ENCODE results near the gene GMEB2.
"Not testable (repeated sequence)": the region's sequence is repeated elsewhere in the genome, so short reads cannot be mapped to it uniquely, and the experiment has no call there.

GMEB2 gene

DNA sequence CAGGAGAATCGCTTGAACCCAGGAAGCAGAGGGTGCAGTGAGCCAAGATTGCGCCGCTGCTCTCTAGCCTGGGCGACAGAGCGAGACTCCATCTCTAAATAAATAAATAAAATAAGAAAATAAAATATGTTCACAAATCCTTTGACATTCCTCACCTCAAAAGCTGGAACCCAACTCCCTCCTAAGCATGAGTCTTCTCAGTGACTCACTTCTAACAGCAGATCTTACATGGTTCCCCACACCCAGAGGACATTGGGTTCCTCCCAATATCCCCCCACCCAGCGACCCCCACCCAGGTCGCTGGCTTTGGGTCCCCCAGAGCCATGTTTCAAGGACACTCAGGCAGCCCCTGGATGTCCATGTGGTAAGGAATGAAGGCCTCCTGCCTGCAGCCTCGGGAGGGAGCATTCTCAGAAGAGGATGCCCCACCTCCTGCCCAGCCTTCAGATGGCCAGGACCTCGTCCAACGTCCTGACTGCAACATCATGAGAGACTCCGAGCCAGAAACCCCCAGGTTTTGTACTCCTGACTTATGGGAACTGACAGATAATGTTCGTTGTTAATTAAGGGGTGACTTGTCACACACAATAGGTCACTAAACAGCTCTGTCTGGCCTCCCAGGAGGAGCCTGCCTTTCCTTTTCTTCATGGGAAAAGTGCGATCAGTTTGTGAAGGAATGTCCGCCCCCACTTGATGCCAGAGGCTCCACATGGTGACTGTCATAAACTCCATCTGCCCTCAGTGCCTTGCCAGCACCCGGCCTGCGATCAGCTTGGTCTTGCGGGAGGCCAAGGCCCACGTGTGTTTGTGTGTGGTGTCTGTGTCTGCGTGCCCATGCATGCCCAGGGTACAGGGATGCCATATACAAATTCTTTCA lies 10.1 kb upstream of the GMEB2 start:
- DNase-seq: no peak

DNA sequence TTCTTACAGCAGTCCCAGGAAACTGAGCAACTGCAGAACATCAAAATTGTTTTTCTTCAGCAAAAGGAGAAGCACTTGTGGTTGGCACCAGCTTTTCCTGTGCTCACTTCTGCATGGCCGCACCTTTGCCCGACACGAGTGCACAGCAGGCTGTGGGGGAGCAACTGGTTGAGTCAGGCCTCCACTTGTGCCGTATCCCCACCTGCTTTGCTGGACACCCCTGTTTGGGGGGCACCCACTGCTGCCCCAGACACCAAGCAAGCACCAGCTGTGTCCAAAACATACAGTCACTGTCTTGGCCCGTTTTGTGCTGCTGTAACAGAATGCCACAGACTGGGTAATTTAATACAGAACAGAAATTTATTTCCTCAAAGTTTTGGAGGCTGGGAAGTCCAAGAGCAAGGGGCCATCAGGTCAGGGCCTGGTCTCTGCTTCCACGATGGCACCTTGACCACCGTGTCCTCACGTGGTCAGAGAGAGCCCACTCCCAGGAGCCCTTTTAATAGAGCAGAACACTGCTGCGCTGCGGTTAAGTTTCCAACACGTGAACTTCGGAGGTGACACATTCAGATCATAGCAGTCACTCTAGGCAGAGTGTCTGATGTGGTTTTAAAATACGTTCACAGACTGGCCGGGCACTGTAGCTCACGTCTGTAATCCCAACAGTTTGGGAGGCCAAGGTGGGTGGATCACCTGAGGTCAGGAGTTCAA lies 8.7 kb upstream of the GMEB2 start:
- DNase-seq: peak; percentile 82

DNA sequence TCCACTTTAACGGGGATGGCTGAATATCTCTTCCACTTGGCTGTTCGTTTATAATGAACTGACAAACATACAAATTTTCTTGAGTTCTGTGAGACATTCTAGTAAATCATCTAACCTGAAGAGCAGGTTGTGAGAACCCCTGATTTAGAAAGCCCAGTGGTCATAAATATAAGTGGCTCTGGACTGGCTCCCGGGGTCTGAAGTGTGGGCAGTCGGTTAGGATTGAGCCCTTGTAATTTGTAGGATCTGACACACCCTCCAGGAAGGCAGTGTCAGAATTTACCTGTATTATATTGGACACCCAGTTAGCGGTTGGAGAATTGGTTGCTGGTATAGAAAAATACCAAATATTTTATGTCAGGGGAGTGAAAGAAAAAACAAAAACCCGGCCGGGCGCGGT lies 6.8 kb upstream of the GMEB2 start:
- no peak for DNase-seq

DNA sequence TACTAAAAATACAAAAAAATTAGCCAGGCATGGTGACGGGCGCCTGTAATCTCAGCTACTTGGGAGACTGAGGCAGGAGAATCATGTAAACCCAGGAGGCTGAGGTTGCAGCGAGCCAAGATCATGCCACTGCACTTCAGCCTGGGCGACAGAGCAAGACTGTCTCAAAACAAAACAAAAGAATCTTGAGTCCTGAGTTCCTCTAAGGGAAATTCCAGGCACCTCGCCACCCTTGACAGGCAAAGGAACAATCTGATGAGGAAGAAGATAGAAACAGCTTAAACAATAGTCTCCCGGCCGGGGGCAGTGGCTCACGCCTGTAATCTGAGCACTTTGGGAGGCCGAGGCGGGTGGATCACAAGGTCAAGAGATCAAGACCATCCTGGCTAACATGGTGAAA lies 4.5 kb upstream of the GMEB2 start:
- DNase-seq: not testable (repeated sequence)

DNA sequence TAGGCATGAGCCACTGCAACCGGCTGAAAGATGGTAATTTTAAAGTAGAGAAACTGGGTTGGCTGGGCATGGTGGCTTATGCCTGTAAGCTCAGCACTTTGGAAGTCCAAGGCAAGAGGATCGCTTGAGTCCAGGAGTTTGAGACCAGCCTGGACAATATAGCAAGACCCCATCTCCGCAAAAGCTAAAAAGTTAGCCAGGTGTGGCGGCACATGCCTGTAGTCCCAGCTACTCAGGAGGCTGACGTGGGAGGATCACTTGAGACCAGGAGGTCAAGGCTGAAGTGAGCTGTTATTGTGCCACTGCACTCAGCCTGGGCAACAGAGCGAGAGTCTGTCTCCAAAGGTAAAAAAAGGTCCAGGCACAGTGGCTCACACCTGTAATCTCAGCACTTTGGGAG lies 4.1 kb upstream of the GMEB2 start:
- DNase-seq: not testable (repeated sequence)

DNA sequence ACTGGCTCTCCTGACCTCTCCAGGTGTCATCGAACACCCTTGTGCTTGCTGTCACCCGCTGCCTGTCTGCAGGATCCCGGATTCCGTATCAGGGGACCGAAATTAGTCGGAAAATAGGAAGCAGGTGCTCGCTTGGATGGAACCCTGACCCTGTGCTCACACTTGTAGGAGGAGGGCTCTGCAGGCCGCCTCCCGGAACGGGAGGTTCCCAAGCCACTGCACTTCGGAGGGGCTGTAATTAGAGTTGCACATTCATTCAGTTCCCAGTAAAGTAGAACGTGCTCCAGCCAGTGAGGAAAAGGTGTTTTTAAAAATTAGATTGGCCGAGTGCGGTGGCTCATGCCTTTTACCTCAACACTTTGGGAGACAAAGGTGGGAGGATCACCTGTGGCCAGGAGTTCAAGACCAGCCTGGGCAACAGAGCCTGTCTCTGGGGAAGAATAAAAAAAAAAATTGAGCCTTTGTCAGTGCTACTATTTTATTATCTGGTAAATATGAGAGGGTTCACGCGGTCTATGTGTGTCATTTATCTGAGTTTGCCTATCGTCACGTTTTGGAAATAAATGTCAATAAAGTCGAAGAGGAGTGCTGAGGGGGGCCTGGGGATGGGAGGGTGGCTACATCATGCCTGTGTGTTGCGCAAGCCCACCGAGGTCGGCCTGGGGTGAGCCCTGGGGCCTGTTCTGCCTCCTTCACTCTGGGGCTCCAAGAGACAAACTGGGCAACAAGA lies 1.5 kb upstream of the GMEB2 start:
- DNase-seq: peak; percentile 68

DNA sequence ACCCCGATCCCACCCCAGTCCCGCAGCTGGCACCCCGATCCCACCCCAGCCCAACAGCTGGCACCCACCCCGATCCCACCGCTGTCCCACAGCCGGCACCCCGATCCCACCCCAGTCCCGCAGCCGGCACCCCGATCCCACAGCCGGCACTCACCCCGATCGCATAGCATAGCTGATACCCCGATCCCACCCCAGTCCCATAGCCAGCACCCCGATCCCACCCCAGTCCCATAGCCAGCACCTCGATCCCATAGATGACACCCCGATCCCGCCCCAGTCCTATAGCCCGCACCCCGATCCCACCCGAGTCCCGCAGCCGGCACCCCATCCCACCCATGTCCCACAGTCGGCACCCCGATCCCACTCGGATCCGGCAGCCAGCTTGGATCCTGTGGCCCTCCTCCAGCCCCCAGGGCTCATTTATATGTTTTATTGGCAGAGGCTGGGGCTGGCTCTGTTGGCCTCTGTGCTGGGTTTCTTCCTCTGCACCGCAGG lies 897 bp upstream of the GMEB2 start:
- DNase-seq: no peak

DNA sequence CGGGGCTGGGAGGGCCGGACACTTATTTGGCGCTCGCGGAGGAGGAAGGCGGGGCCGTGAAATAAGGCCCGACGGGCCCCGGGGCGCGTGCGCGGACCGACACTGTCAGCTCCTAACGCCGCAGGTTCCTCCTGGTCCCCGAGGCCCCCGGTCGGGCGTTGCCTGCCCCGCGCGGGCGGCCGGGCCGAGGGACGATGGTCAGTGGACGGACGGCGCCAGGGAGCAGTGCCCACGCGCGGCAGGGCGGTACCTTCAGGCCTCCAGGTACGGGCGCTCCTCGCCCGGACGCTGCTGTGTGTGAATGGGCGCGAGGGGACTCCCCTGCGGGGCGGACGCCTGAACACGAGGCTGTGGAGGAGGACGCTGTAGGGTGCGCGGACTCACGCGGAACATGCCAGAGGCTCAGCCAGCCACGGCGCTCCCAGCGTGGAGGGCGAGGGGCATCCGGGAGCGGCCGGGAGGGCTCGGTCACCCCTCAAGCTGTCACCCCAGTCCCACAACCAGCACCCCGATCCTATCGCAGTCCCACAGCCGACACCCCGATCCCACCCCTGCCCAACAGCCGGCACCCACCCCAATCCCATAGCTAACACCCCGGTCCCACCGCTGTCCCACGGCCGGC lies 339 bp upstream of the GMEB2 start:
- peak; percentile 96 for DNase-seq

DNA sequence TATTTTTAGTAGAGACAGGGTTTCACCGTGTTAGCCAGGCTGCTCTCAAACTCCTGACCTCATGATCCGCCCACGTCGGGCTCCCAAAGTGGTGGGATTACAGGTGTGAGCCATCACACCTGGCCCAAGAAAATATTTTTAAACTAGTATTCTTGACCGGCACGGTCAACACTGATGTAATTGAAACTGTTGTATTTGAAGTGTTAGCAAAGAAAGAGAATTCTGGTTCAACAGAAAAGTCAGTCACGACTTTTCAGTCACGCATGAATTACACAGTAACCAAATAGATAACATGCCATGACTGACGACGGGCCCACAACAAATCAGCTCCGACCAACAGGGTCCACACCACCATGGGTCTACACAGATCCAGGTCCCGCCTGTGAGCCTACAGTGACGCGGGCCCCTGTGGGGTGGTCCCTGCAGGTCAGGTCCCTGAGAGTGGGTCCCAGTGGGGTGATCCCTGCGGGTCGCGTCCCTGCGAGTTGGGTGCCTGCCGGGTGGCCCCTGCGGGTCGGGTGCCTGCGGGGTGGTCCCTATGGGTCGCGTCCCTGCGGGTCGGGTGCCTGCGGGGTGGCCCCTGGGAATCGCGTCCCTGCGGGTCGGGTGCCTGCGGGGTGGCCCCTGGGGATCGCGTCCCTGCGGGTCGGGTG lies 1.0 kb downstream of the GMEB2 start:
- peak; percentile 26 for DNase-seq

DNA sequence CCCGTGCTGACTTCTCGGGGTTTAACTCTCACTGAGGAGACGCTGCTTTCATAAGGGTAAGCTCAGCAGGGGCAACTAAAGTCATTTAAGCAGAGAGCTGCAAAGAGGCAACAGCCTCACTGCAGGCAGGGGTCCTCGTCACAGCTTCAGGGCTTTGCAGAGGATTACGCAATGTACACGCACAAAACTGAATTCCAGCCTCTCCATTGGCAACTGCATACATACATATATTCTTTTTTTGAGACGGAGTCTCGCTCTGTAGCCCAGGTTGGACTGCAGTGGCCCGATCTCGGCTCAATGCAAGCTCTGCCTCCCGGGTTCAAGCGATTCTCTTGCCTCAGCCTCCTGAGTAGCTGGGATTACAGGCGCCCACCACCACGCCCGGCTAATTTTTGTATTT lies 2.4 kb downstream of the GMEB2 start:
- no peak for DNase-seq

DNA sequence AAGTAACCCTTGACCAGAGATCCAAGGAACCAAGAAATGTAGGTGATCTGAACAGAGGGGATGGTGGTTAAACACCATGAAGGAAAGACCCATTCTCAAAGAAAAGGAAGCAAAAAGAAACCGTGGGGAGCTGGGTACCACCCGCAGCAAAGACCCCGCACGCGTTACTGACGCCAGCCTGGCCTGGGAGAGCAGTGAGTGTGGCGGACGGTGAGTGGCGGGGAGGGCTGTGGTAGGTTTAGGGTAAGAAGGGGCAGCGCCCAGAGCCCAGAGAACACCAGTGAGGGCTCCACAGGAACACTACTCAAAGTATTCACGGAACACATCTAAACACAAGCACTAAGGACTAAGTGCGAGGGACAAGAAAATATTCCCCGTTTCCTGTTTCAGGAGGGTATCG lies 4.2 kb downstream of the GMEB2 start:
- no peak for DNase-seq

DNA sequence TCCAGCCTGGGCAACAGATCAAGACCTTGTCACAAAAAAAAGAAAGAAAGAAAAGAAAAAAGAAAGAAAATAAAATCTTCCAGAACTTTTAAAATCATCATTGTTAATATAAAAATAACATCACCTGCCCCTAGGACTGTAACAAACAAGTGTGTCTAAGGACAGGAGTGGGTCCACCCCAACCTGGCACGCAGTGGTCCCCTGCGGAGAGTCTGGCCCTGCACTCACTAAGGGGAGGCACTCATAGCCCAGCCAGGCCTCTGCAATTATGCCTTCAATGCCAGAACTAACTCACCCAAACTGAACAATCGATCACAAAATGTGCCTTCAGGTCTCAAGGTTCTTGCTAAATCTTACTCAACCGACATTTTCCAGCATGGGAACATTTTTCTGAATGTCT lies 4.8 kb downstream of the GMEB2 start:
- no peak for DNase-seq

DNA sequence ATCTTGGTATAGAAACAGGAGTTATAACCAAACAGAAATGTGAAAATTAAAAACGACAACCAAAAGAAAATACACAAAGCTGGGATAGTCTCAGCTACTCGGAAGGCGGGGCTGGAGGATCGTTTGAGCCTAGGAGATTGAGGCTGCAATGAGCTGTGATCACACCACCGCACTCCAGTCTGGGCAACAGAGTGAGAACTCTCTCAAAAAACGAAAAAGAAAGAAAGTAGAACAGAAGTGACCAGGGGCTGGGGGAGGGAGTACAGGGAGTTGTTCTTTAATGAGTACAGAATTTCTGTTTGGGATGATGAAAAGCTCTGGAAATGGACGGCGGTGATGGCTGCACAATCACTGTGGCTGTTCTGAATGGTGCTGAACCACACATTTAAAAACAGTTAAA lies 5.9 kb downstream of the GMEB2 start:
- DNase-seq: no peak

DNA sequence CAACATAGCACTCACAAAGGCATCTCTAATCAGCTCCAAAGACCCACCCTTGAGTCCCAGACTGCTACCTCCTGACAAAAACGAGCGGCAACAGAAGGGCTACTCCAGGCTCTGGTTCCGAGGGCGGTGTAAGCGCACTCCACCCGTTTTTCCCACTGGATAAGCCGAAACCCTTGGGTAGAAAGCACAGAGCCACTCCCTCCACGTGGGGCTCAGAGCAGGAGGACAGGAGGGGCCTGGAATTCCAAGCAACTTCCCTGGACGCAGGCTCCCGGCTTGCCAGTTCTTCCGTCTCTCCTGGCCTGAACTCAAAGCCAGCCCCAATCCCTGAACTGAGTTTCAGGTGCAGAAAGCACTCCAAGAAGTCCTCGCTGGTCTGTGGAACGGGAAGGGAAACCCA lies 7.4 kb downstream of the GMEB2 start:
- no peak for DNase-seq

DNA sequence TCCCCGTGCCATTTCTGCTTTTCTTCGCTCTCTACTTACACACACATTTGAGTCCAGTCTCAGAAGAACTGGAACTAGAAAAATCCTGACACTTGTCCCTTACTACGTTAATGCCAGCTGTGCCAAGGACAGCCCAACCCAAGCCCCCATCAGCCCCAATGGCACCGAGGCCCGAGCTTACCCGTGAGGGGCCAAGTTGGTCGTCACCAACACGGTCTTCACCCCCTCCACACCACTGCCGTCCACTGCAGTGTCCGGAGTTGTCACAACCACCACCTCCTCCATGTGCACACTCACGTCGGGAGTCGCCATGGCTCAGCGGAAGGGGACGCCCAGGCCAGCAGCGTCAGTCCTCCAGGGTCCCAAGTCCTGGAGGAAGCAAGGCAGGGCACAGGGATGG lies 7.8 kb downstream of the GMEB2 start:
- DNase-seq: no peak

DNA sequence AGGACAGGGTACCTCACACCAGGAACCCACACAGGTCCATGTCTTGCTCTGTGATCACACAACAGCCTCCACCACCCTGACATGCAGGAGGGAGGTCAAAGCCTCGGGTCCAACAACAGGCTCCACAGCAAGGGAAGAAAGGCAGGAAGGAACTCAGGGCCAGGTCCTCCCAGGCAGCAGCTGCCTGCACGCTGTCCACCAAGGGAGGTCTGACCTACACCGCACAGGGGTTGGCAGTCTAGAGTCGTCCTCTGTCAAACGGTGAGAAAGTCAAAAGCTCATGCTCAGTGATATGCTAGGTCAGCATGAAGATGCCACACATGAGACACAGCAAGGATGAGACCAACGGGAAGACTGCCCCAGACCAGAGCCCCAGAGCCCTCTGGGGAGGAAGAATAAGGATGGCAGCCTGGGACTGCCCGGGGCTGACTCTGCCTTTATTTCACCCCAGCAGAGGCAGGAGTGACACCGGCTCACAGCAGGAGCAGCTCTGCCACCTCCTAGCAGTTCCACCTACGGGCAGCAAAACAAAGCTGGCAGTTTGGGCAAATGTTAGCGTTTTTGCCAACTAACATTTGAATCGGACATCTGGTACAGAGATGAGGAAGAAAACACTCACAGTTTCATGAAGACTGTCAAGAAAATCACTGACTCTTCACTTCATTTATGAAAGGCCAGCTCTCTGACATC lies 8.5 kb downstream of the GMEB2 start:
- no peak for DNase-seq

DNA sequence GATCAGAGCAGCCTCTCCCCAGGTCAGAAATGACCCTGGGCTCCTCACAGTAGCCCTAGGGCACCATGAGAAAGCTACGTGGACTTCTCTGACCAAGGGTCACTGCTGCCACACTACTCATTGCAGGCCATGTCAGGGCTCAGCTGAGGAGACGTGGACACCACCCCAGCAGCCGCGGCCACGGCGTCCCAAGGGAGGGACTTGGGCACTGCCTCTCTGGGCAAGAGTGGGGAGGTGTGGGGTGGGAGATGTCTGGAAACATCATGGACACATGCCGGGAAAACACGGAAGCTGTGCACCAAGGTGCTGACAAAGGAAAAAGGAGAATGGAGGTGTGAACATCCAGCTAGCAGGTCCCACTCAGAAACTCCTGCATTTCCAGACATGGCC lies 9.0 kb downstream of the GMEB2 start:
- no peak for DNase-seq

DNA sequence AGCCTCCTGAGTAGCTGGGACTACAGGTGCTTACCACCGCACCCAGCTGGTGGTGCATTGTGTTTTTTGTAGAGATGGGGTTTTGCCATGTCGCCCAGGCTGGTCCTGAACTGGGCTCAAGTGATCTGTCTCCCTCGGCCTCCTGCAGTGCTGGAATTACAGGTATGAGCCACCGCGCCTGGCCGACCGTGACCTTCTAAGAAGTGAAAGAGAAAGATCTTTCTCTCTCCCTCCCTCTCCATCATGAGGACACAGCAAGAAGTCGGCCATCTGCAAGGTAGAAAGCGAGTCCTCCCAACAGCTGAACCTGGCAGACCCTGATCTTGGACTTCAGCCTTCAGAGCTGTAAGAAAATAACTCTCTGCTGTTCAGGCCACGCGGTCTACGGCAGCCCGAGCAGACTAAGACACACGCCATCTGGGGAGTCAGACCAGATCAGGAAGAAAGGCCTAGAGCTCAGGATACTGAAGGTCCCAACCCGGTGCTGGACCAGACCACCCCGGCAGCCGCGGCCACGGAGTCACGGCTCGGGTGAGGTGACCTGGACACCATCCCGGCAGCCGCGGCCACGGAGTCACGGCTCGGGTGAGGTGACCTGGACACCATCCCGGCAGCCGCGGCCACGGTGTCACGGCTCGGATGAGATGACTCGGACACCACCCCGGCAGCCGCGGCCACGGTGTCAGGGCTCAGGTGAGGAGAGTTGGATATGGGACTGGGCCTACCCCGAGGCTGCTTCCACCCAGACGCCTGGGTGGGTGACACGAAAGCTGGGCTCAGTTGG lies 9.6 kb downstream of the GMEB2 start:
- DNase-seq: no peak

DNA sequence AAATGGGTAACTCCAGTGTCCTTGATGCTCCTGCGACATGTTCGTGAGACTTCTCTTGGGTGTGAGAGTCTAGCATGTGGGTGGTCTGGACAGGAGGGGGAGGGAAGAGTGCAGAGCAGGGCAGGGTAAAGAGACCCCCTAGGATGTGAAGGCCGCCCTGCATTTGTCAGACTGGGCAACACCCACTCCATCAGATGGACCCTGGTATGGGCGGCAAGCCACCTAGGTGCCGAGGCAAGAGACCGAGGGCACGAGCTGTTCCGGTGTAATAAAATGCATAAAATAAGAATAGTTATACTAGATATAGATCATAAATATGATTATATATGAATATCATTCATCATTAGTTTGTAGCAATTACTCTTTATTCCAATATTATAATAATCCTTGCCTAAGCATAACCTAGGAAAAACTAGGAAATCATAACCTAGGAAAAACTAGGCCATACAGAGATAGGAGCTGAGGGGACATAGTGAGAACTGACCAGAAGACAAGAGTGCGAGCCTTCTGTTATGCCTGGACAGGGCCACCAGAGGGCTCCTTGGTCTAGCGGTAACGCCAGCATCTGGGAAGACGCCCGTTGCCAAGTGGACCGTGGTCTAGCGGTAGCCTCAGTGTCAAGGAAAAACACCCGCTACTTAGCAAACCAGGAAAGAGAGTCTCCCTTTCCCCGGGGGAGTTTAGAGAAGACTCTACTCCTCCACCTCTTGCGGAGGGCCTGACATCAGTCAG lies 12.9 kb downstream of the GMEB2 start:
- not testable (repeated sequence) for DNase-seq

DNA sequence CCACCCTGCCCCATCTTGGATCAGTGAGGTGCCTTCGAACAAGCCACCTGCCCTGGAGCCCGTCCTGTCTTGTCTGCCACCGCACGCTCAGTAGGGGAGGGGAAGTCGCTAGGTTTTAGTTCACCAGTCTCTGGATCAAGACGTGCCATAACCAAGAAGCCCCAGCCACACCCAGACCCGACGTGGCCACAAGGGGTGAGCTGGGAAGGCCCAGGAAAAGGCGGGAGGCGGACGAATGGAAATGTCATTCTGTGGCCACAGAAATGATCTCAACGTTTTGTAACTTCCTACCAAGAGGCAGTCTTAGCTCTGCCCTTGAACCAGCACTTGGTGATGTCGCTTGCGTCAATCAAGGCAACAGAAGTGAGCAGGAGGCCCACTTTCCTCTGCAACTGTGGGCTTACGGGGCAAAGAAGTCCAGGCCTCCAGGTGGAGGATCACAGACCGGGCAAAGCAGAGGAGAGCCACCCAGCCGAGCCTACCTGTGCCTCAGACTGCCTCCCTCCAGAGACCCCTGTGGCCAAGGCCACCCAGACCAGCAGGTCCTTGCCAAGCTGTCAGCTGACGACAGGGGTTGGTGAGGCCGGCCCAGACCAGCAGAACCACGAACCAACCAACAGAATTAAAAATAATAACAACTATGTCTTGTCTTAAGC lies 14.5 kb downstream of the GMEB2 start:
- DNase-seq: no peak
